HFFc6 (cell line): Measurements from ENCODE around the gene TRAPPC11. TPM values are rescaled to one million over a fixed set of nuclear protein-coding genes. Genes with fewer than 3 reads are reported as not detected.

ENCODE experiments used
- DNase-seq: peaks from one replicate; pipeline ENCODE4 v3.0.0-alpha.2; 2018
- H3K27ac Mint-ChIP-seq: 2 replicates; pipeline ENCODE4 v1.8.0; 2020; ENCODE audit warnings: mild to moderate bottlenecking, mixed read lengths
- H3K27me3 Mint-ChIP-seq: 2 replicates; pipeline ENCODE4 v1.8.0; 2021; ENCODE audit warnings: mild to moderate bottlenecking, moderate library complexity, mixed read lengths; ENCODE audit not compliant: insufficient read depth
- H3K36me3 Mint-ChIP-seq: 2 replicates; pipeline ENCODE4 v1.8.0; 2021; ENCODE audit warnings: low read depth, mixed read lengths
- H3K4me1 Mint-ChIP-seq: 2 replicates; pipeline ENCODE4 v1.8.0; 2020; ENCODE audit warnings: low read depth, mixed read lengths
- H3K4me3 Mint-ChIP-seq: 2 replicates; pipeline ENCODE4 v1.8.0; 2020; ENCODE audit warnings: mild to moderate bottlenecking, moderate library complexity, mixed read lengths
- H3K9me3 Mint-ChIP-seq: 2 replicates; pipeline ENCODE4 v1.8.0; 2020; ENCODE audit warnings: mild to moderate bottlenecking, mixed read lengths
- total RNA-seq, 6 experiments: library from RNA; stranded (reverse); fragmentation: NEBNext Ultra II Directional; extraction: Animal tissue kit (Norgen Biotek cat#: 25700); gene quantifications; 2 replicates in 1 of 6; 3 replicates in 5 of 6; pipeline ENCODE4 v1.2.3, GENCODE V29; 2021
- TF ChIP-seq, protein P1 (sequence below): fragments of 200-600 bp; sonication (generic); IDR thresholded peaks from 2 replicates; pipeline ENCODE4 v1.5.0; 2021; ENCODE audit warnings: antibody characterized with exemption, mild to moderate bottlenecking

The TRAPPC11 gene
- total RNA-seq, 6 experiments from 2014 or later = 24.8 to 29.5 (median 26.1) TPM

DNA sequence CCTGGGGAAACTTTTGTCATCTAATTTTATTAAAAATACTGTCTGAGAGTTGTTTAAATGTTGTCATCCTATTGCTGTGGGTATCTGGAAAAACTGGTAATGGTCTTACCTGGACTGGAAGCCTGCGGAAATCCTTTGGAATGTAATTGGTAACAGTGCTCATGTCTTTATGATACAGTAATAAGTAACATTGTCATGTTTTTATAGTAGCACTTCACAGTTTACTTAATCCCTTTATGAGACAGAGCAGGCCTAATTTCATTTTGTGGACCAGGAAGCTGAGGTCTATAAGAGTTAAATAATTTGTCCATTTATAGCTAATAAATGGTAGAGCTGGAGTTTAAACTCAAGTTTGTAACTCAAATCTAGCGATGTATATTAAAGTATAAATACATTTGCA, 88.3 kb downstream of the TRAPPC11 start:
- Mint-ChIP-seq H3K27me3 (peaks cover 11% of the 10 kb centered on the region), H3K4me1 (peaks cover 5% of the 10 kb centered on the region; the same call in 1 of the 2 replicates), H3K4me3 (no peak overlapping the region), H3K27ac (no peak overlapping the region), H3K36me3 (no peaks in the 10 kb centered on the region), H3K9me3 (no peaks in the 10 kb centered on the region; the same call in 1 of the 2 replicates)
- TF ChIP-seq, protein P1, sequence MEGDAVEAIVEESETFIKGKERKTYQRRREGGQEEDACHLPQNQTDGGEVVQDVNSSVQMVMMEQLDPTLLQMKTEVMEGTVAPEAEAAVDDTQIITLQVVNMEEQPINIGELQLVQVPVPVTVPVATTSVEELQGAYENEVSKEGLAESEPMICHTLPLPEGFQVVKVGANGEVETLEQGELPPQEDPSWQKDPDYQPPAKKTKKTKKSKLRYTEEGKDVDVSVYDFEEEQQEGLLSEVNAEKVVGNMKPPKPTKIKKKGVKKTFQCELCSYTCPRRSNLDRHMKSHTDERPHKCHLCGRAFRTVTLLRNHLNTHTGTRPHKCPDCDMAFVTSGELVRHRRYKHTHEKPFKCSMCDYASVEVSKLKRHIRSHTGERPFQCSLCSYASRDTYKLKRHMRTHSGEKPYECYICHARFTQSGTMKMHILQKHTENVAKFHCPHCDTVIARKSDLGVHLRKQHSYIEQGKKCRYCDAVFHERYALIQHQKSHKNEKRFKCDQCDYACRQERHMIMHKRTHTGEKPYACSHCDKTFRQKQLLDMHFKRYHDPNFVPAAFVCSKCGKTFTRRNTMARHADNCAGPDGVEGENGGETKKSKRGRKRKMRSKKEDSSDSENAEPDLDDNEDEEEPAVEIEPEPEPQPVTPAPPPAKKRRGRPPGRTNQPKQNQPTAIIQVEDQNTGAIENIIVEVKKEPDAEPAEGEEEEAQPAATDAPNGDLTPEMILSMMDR = no peak
- no peak for DNase-seq

DNA sequence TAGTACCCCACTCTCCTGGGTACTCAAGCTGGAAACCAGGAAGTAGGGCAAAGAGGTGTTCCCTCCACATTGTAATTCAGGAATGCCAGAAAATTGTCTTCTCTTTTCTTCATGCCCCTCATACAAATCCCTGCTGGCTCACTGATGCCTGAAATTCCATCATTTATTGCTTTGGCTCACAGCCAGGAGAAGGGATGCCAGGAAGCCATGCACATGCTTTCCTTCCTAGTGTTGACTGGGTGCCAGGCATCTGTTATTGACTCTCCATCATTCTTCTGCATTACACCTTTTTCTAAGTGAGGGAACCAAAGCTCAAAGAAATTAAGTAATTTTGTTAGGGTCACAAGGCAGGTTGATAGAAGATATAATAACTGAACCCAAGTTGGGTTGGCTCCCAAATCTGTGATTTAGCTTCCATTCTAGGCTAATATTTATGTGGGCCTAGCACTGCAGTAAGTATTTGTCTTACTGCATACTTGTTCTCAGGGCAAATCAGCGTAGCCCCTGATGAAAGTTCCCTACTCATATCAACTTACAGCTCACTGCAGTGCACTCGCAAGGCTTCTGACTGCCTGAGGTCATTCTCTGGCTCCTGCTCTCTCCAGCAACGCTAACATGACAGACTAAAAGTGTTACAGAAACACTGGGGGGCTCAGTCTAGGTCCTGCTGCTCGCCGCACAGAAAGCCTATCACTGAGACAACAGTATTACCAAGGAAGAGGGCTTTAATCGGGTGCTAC, 89.0 kb downstream of the TRAPPC11 start:
- no peaks in the 10 kb centered on the region for H3K36me3 Mint-ChIP-seq
- DNase-seq = no peak
- H3K9me3 Mint-ChIP-seq = no peaks in the 10 kb centered on the region; the same call in 1 of the 2 replicates
- H3K4me3 Mint-ChIP-seq = no peak overlapping the region
- H3K27me3 Mint-ChIP-seq = peaks cover 11% of the 10 kb centered on the region
- TF ChIP-seq, protein P1 = no peak
- H3K4me1 Mint-ChIP-seq = peaks cover 5% of the 10 kb centered on the region; the same call in 1 of the 2 replicates
- no peak overlapping the region for H3K27ac Mint-ChIP-seq

DNA sequence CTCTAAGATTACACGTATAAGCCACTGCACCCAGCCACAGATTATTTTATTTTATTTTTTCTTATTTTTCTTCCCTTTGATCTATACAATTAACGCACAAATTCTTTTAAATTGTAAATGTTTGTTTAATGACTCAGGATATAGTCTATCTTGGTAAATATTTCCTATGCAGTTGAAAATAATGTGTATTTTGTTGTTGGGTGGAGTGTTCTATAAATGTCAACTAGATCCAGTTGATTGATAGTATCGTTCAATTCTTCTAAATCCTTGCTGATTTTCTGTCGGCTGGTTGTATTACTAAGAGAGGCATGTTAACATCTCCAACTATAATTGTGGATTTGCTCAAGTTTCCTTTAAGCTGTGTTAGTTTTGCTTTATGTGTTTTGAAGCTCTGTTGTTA, 92.0 kb downstream of the TRAPPC11 start:
- H3K4me3 Mint-ChIP-seq = no peak overlapping the region
- no peaks in the 10 kb centered on the region; the same call in none of the 2 replicates for H3K9me3 Mint-ChIP-seq
- H3K36me3 Mint-ChIP-seq = no peaks in the 10 kb centered on the region
- no peak overlapping the region for H3K27ac Mint-ChIP-seq
- DNase-seq = no peak
- TF ChIP-seq, protein P1 = no peak
- H3K27me3 Mint-ChIP-seq = peaks cover 7% of the 10 kb centered on the region
- peaks cover 5% of the 10 kb centered on the region; the same call in 1 of the 2 replicates for H3K4me1 Mint-ChIP-seq

DNA sequence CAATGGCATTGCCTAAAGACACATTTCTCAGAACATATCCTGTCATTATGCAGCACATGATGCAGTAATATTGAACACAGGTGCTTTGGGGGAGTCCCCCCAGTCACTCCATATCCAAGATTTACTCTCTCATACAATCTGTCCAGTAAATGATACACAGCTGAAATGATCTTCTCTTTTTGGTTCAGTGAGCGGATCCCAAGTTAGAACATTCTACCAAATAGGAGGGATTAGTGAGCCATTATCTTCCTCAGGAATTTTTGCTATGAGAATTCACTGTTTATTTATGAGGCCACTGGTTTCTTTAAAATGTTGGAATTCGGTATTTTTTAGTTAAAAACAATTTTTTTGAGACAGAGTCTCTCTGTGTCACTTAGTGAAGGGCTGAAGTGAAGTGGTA, 96.5 kb downstream of the TRAPPC11 start:
- Mint-ChIP-seq H3K4me3 (no peak overlapping the region), H3K36me3 (no peaks in the 10 kb centered on the region), H3K27me3 (peaks cover 2% of the 10 kb centered on the region), H3K27ac (no peak overlapping the region), H3K4me1 (no peaks in the 10 kb centered on the region), H3K9me3 (no peaks in the 10 kb centered on the region; the same call in 1 of the 2 replicates)
- TF ChIP-seq, protein P1 = no peak
- DNase-seq = no peak

DNA sequence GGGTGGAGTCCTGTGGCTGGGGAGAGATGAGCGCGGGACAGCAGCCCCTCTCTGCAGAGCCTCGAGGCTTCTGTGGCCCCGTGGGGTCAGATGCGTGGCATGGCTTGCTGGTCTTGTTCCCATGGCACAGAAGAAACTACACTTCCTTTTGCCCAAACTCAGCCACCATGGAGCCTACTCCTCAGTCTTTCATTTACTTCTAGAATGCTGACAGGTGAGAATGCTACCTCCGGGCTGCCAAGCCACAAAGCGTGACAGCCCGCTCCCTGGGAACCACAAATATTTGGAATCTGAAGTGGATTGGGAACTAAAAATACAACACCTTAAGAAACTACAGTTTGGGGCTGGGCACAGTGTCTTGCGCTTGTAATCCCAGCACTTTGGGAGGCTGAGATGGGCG, 98.0 kb downstream of the TRAPPC11 start:
- no peak overlapping the region for H3K27ac Mint-ChIP-seq
- peaks cover 2% of the 10 kb centered on the region for H3K27me3 Mint-ChIP-seq
- H3K4me3 Mint-ChIP-seq = no peak overlapping the region
- no peaks in the 10 kb centered on the region for H3K36me3 Mint-ChIP-seq
- no peak for DNase-seq
- no peaks in the 10 kb centered on the region; the same call in 1 of the 2 replicates for H3K9me3 Mint-ChIP-seq
- H3K4me1 Mint-ChIP-seq = no peaks in the 10 kb centered on the region
- TF ChIP-seq, protein P1 = no peak
